Inflammatory macrophage treated with lipopolysaccharide for 4 hours (primary cell): ENCODE data around the gene HSD17B11.
"Not testable (repeated sequence)": the region's sequence is repeated elsewhere in the genome, so short reads cannot be mapped to it uniquely, and the experiment has no call there.

ENCODE experiments used
- DNase-seq: peaks from one replicate; pipeline ENCODE4 v3.0.0-alpha.2; 2020

Gene HSD17B11

DNA sequence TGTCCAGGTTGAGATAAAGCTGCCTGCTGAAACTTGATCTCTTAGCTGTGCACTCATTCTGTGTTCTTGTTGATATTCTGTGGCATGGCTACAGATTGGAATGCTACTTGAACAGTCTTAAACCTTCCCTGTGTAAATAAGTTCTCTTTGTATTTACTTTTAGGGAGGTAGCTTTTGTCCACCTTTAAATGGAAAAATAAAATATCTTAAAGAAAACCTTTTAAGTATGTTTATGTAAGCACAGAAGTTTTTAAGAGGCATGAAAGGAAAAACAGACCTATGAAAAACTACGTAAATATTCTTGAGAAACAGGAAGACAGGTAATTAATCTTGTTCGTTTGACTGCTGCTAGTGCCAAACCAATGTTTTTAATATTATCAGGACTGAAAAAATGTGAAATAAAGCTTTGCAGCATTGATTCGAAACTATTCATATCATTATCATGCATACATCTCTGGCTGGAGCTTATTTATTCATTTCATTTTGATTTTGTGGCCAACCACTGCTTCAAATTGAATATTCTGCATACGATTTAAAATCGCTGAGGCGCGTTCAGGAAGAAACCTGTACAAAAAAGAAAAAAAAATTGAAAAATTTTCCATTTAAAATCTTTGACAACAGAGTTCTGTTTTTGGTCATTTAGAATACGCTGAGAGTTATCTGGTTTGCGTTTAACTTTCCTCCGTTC is 86.1 kb downstream of the HSD17B11 start:
- no peak for DNase-seq

DNA sequence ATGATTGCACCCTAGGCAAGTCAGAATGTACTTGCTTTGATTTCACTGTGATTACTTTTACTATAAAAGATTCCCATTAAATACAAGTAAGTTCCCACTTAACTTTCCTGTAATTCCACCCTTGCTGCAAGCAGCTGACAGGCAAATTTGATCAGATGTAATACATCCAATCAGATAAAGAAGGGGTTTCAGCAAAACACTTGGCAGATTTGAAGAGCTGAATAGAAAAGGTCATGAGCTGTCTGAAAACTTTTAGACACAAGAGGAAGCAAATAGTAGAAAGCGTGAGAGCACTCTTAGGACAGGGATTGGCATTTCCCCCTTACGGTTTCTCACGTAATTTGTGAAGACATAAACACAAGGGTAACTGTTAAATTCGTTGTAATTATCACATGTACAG is 91.1 kb downstream of the HSD17B11 start:
- no peak for DNase-seq

DNA sequence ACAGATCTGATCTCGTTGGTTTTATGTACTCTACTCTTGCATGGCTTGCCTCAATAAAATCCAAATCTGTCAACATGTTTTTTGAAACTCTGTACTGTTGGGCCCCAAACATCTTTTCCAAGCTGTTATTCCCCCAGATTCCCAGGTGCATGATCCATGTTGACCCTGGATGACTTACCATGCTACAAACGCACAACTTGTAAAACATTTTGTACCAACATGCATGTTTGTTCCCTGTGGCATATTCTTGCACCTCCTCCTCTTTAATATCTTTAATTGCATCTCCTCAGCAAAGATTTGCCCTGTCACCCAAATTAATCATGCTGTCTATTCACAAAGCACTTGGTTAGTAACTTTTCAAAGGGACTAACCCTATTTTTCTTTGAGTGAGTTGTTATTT is 92.6 kb downstream of the HSD17B11 start:
- no peak for DNase-seq

DNA sequence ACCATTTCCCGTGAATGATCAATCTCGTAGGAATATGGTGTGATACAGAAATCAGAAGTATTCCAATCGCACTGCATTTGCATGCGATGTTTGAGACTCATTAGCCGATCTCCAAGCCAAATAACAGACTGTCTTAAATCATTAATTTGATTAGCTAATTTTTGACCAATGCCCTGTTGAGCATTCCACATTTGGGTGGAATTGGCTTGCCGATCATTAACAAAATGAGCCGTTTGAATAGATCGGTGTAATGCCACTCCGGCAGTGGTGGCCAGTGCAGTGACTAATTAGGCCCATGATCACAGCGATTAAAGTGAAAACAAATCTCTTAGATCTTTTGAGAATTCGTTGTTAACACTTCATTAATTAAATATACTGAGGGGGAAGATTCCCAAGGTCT is 96.1 kb downstream of the HSD17B11 start:
- not testable (repeated sequence) for DNase-seq

DNA sequence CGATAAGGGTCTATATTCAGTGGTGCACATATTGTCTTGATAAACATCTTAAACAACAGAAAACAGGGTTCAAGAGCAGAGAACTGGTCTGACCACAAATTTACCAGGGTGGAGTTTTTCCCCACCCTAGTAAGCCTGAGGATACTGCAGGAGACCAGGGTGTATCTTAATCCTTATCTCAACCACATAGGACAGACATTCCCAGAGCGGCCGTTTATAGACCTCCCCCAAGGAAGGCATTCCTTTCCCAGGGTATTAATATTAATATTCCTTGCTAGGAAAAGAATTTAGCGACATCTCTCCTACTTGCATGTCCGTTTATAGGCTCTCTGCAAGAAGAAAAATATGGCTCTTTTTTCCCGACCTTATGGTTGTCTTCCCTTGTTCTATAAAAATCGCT is 97.1 kb downstream of the HSD17B11 start:
- not testable (repeated sequence) for DNase-seq

DNA sequence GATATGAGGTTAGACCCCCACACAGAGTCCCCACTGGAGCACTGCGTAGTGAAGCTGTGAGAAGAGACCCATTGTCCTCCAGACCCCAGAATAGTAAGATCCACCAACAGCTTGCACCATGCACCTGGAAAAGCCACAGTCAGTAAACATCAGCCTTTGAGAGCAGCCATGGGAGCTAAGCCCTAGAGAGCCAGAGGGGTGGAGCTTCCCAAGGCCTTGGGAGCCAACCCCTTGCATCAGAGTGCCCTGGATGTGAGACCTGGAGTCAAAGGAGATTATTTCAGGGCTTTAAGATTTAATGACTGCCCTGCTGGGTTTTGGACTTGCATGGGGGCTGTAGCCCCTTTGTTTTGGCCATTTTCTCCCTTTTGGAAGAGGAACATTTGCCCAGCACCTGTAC is 104.0 kb downstream of the HSD17B11 start:
- no peak for DNase-seq
